ENCODE data around the gene CCL1.

DNA sequence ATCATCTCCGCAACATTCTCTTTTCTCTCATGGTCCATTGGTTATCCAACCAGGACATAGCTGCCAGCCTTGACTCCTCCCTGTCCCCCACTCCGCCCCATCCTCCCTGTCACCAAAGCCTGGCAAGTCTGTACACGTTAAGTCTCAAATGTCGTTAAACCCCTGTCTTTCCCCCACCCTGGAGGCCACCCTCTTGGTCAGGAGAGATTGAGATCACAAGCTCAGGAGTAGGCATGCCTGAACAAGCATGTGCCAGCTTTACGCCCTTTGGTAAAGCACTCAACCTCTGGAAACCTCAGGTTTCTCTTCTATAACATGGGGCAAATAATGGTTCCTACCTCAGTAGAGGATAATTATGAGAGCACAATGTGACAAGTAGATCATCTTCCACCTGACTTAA is 38.1 kb upstream of the CCL1 start:
- TF ChIP-seq MAX (CRISPR knock-in tag; IDR thresholded peaks at IDR 0.05) (no peak), FOXA1 (IDR thresholded peaks at IDR 0.05; ENCODE audit: borderline replicate concordance) (no peak), ZNF583 (CRISPR knock-in tag; IDR thresholded peaks at IDR 0.05) (no peak), RFX1 (IDR thresholded peaks at IDR 0.05) (no peak), SMARCA4 (IDR thresholded peaks at IDR 0.05) (no peak), ATF7 (IDR thresholded peaks at IDR 0.05) (no peak), NCOR1 (IDR thresholded peaks at IDR 0.05) (no peak)
- TF ChIP-seq, protein P1, sequence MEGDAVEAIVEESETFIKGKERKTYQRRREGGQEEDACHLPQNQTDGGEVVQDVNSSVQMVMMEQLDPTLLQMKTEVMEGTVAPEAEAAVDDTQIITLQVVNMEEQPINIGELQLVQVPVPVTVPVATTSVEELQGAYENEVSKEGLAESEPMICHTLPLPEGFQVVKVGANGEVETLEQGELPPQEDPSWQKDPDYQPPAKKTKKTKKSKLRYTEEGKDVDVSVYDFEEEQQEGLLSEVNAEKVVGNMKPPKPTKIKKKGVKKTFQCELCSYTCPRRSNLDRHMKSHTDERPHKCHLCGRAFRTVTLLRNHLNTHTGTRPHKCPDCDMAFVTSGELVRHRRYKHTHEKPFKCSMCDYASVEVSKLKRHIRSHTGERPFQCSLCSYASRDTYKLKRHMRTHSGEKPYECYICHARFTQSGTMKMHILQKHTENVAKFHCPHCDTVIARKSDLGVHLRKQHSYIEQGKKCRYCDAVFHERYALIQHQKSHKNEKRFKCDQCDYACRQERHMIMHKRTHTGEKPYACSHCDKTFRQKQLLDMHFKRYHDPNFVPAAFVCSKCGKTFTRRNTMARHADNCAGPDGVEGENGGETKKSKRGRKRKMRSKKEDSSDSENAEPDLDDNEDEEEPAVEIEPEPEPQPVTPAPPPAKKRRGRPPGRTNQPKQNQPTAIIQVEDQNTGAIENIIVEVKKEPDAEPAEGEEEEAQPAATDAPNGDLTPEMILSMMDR (IDR thresholded peaks at IDR 0.05 in 2 of 3, conservative IDR thresholded peaks at IDR 0.05 in 1 of 3; ENCODE audit: insufficient read depth in 2 of 3, low read depth in 1 of 3, low read length in 3 of 3) = no peak

Measured in K562 (cell line).